Esophagus squamous epithelium (tissue), 5 donors: ENCODE measurements around the gene ANKRD66. TPM values are rescaled to one million over a fixed set of nuclear protein-coding genes. Genes with fewer than 3 reads are reported as not detected.

Experiments
- DNase-seq: peaks from one replicate; lab custom pipeline; 2025; lab: John Stamatoyannopoulos, UW
- H3K27ac ChIP-seq, 4 donors: fragments of 200-600 bp; sonication (generic); one replicate each; pipeline ENCODE4 v1.5.1; 2016 to 2019; ENCODE audit warnings: mild to moderate bottlenecking in 1 of 4
- H3K27me3 ChIP-seq, 4 donors: fragments of 200-600 bp; sonication (generic); 1 replicate in 3 of 4; 2 replicates in 1 of 4; pipeline versions ENCODE4 v1.5.1 to v1.6.0; 2017 to 2021; ENCODE audit warnings: antibody characterized with exemption in 1 of 4
- H3K36me3 ChIP-seq, 3 donors: fragments of 200-600 bp; sonication (generic); one replicate each; pipeline ENCODE4 v1.5.1; 2016 to 2019
- H3K4me1 ChIP-seq, 3 donors: fragments of 200-600 bp; sonication (generic); one replicate each; pipeline ENCODE4 v1.5.1; 2017 to 2019
- H3K4me3 ChIP-seq, 4 donors: fragments of 200-600 bp; sonication (generic); 1 replicate in 3 of 4; 2 replicates in 1 of 4; pipeline ENCODE4 v1.5.1; 2016 to 2019; ENCODE audit warnings: mild to moderate bottlenecking in 2 of 4, moderate library complexity in 1 of 4
- H3K9me3 ChIP-seq, 3 donors: fragments of 200-600 bp; sonication (generic); one replicate each; pipeline ENCODE4 v1.5.1; 2016 to 2019
- CTCF ChIP-seq, 6 experiments: fragments of 450-650 bp in 4 of 6; fragments of 200-600 bp in 2 of 6; sonication (generic) in 2 of 6; IDR thresholded peaks; one replicate each; pipeline ENCODE4 v1.5.1; 2016 to 2019; ENCODE audit warnings: antibody characterized with exemption in 6 of 6, mild to moderate bottlenecking in 4 of 6, moderate library complexity in 4 of 6
- POLR2A ChIP-seq, 4 donors: fragments of 450-650 bp; IDR thresholded peaks; one replicate each; pipeline ENCODE4 v1.6.1; 2017; ENCODE audit warnings: antibody characterized with exemption in 4 of 4, mild to moderate bottlenecking in 4 of 4, moderate library complexity in 3 of 4
- WGBS, 2 donors: methylation state at CpG; one replicate each; pipeline ENCODE4 v1.1.5; 2018; 5-methylcytosine and 5-hydroxymethylcytosine counted together
- intact Hi-C: fragments of 100-400 bp; cut with DNase I; formaldehyde crosslinking; loops from one replicate; pipeline ENCODE4 v1.15.0; 2022
- total RNA-seq, 4 donors: library from RNA; depleted of rRNA; stranded (reverse); fragments of >200 nt; gene quantifications; one replicate each; pipeline ENCODE4 v1.1.0, GENCODE V29; 2016
- donor health status: DM: yes; HTN: yes; CAD: no.

ANKRD66 gene
- total RNA-seq, 4 donors from 2014 or later, result not detected

GRCh38 chr6:46794068-46794467 is 47.3 kb downstream of the ANKRD66 start:
- Histone ChIP-seq H3K27ac (no peak overlapping the region), H3K4me3 (no peak overlapping the region), H3K4me1 (no peaks in the 10 kb centered on the region), H3K27me3 (no peaks in the 10 kb centered on the region), H3K9me3 (no peaks in the 10 kb centered on the region), H3K36me3 (no peaks in the 10 kb centered on the region)
- TF ChIP-seq POLR2A (IDR thresholded peaks at IDR 0.05), result no peak
- TF ChIP-seq CTCF (IDR thresholded peaks at IDR 0.05), result no peak
- intact Hi-C loops, result no loop called here
- WGBS, 2 donors, result 69 to 76% methylated on average over 3 of the region's 3 CpGs
- no peak for DNase-seq

- intact Hi-C loops, result no loop called here
- no peaks in the 10 kb centered on the region for H3K9me3 ChIP-seq
- no peak for DNase-seq
- no peak overlapping the region for H3K4me3 ChIP-seq
- WGBS, 2 donors, result 80 to 87% methylated on average over 2 to 3 of the region's 3 CpGs
- no peaks in the 10 kb centered on the region for H3K36me3 ChIP-seq
- TF ChIP-seq POLR2A (IDR thresholded peaks at IDR 0.05) (no peak), CTCF (IDR thresholded peaks at IDR 0.05) (no peak)
- no peak overlapping the region for H3K27ac ChIP-seq
- H3K4me1 ChIP-seq, result no peaks in the 10 kb centered on the region
- H3K27me3 ChIP-seq, result no peaks in the 10 kb centered on the region
Measured at GRCh38 chr6:46795816-46796215, 49.1 kb downstream of the ANKRD66 start.

GRCh38 chr6:46796848-46797580 is 50.3 kb downstream of the ANKRD66 start:
- Histone ChIP-seq H3K27ac (no peak overlapping the region), H3K9me3 (no peaks in the 10 kb centered on the region), H3K36me3 (no peaks in the 10 kb centered on the region), H3K4me1 (no peaks in the 10 kb centered on the region), H3K27me3 (no peaks in the 10 kb centered on the region), H3K4me3 (no peak overlapping the region)
- WGBS, 2 donors, result 33 to 42% methylated on average over 5 of the region's 5 CpGs
- no peak for TF ChIP-seq CTCF (IDR thresholded peaks at IDR 0.05)
- no peak for TF ChIP-seq POLR2A (IDR thresholded peaks at IDR 0.05)
- intact Hi-C loops, result no loop called here
- no peak for DNase-seq

GRCh38 chr6:46799657-46800056 is 52.9 kb downstream of the ANKRD66 start:
- H3K36me3 ChIP-seq, result no peaks in the 10 kb centered on the region
- H3K9me3 ChIP-seq, result no peaks in the 10 kb centered on the region
- DNase-seq, result no peak
- 54 to 60% methylated on average over 1 of the region's 1 CpG for WGBS, 2 donors
- peaks cover 0 to 4% (median 0%) of the 10 kb centered on the region in 4 donors for H3K27me3 ChIP-seq
- H3K4me3 ChIP-seq, result no peak overlapping the region
- H3K4me1 ChIP-seq, result no peaks in the 10 kb centered on the region
- no peak overlapping the region for H3K27ac ChIP-seq
- intact Hi-C loops, result no loop called here
- no peak for TF ChIP-seq POLR2A (IDR thresholded peaks at IDR 0.05)
- TF ChIP-seq CTCF (IDR thresholded peaks at IDR 0.05), result no peak

GRCh38 chr6:46808806-46809205 is 62.1 kb downstream of the ANKRD66 start:
- no peak for DNase-seq
- Histone ChIP-seq H3K36me3 (no peaks in the 10 kb centered on the region), H3K27me3 (peaks cover 0 to 16% (median 0%) of the 10 kb centered on the region in 4 donors), H3K9me3 (no peaks in the 10 kb centered on the region), H3K4me1 (no peaks in the 10 kb centered on the region), H3K27ac (no peak overlapping the region), H3K4me3 (no peak overlapping the region)
- intact Hi-C loops, result no loop called here
- TF ChIP-seq POLR2A (IDR thresholded peaks at IDR 0.05) (no peak), CTCF (IDR thresholded peaks at IDR 0.05) (no peak)
- 18 to 91% methylated on average over 1 of the region's 1 CpG for WGBS, 2 donors

Other genes starting within 250 kb of the ANKRD66 start
- 1 to 10 TPM; 2.8 to 9.2 (median 5.1) TPM for gene CYP39A1, start 94.1 kb upstream of the ANKRD66 start, total RNA-seq
- gene SLC25A27, start 94.0 kb upstream of the ANKRD66 start, total RNA-seq, result 10 to 100 TPM in 1 of 4 donors, 1 to 10 TPM in 3; 6.5 to 29.8 (median 8.1) TPM
- 1 to 10 TPM in 1 of 4 donors, under 1 TPM in 2, not detected in 1; 0.04 to 1.1 (median 0.22) TPM for gene TDRD6, start 59.0 kb upstream of the ANKRD66 start, total RNA-seq
- gene PLA2G7, start 11.6 kb upstream of the ANKRD66 start, total RNA-seq, result under 1 TPM in 2 of 4 donors, not detected in 2; 0.19 to 0.44 TPM
- gene MEP1A, start 46.5 kb downstream of the ANKRD66 start, total RNA-seq, result under 1 TPM in 1 of 4 donors, not detected in 3; 0.09 TPM
- 1 to 10 TPM; 1.1 to 9.5 (median 4.0) TPM for gene ADGRF5, start 175.0 kb downstream of the ANKRD66 start, total RNA-seq